ENCODE measurements around the gene ADGRG7.
"Not testable (repeated sequence)": the region's sequence is repeated elsewhere in the genome, so short reads cannot be mapped to it uniquely, and the experiment has no call there.

ADGRG7 gene, protein sequence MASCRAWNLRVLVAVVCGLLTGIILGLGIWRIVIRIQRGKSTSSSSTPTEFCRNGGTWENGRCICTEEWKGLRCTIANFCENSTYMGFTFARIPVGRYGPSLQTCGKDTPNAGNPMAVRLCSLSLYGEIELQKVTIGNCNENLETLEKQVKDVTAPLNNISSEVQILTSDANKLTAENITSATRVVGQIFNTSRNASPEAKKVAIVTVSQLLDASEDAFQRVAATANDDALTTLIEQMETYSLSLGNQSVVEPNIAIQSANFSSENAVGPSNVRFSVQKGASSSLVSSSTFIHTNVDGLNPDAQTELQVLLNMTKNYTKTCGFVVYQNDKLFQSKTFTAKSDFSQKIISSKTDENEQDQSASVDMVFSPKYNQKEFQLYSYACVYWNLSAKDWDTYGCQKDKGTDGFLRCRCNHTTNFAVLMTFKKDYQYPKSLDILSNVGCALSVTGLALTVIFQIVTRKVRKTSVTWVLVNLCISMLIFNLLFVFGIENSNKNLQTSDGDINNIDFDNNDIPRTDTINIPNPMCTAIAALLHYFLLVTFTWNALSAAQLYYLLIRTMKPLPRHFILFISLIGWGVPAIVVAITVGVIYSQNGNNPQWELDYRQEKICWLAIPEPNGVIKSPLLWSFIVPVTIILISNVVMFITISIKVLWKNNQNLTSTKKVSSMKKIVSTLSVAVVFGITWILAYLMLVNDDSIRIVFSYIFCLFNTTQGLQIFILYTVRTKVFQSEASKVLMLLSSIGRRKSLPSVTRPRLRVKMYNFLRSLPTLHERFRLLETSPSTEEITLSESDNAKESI

DNA sequence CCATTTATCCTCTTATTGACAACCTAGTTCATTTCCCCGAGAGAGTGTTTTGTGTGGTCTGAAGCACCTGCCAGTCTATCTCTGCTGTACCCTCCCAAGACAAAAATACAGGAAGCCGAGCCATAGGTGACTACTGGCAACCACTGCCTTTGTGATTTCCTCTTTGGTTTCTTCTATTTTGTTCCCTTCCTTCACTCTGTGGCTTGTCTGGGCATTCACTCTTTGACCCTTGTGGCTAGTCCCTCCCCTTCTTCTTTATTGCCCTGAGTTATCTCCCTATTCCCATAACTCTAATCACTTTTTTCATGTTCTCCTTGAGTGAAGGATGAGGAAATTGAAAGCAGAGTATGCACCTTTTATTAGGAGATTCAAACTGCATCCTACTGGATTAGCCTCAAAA, at the start of gene ADGRG7:
TSS of gene ADGRG7 (plus strand) at position 297 of the 400 bp plus-strand sequence. CDS start 256 bp downstream, outside the sequence.
- no peak for DNase-seq

DNA sequence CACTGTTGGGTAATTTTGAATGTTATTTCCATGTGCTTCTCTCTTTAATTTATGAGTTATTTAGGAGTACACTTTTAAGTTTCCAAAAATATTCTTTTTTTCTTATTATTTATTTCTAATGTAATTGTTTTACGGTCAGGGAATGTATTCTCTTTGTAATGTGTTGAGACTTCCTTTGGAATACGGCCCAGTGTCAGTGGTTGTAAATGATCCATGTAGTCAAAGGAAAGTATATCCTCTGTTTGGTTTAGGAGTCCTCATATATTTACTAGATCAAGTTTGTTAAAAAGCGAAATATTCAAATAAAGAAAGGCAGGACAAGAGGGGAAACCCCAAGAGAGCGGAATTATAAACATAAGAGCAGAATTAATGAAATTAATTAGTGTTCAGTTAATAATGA, 49.0 kb upstream of the ADGRG7 start:
- no peak for DNase-seq

DNA sequence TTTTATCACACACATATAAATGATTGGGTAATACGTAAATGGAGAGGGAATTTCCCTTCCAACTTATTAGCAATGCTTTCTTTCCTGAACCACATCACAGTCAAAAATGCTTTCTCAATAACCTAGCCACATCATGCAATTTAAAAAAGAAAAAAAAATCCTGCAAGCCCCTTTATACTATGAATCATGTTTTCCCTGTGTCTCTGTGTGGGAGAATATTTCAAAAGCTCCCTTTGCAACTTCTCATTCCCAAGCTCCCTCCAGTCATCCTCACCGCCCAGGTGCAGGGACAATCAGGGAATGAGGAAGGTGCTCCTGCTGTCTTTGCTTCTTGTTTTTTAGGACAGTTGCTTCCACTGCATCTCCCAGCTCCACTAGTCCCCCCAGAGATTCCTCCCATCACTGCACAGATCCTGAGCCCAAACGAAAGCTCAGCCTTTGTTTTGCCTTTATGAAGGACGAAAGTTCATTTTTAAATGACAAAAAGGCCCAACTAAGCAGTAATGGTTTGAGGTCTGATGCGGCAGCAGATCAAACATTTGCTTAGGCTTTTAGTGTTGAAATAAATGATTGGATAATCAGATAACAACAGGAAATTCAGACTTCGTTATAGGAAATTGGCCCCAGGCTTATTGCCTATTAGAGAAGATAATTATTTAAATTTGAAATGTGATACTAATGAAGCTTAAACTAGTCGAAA, 47.8 kb upstream of the ADGRG7 start:
- no peak for DNase-seq

DNA sequence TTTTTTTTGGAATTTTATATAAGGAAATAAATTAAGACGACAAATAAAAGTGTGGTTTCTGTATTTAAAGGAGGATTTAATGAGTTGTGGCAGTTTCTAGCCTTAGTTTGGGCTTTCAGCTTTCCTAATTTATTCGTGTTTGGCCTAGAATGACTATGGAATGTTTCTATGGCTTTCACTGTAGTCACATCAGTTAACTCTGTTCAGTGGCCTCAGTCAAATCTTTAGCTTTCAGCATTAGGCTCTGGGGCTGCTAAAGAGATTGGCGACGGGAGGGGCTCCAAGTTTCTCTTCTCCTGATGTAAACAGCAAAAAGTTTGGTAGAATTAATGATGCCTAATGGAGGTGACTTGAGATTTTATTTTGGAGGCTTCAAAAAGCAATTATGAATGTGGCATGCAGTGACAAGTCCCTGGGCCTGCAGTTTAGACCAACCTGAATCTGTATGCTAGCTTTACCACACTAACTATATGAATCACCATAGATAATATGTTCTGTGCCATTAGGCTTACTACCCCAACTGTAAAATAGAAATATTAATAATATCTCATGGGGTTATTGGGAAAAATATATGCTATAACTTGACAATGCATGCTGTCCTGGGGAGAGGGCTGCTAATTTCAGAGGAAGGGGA, 47.1 kb upstream of the ADGRG7 start:
- no peak for DNase-seq

DNA sequence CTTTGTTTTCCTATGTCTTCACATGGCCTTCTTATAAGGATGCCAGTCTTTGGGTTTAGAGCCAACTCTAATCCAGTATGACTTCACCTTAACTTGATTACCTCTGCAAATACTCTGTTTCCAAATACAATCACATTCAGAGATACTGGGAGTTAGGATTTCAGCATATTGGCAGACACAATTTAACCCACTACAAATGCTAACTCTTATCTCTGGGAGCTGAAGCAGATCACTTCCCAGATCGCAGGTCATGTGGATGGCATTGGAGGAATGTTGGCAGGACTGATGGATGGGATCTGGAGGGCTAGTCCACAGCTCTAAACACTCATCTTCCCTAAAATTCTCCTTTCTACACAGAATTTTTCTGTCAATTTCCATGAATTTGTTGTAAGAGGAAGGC, 46.2 kb upstream of the ADGRG7 start:
- DNase-seq = no peak

DNA sequence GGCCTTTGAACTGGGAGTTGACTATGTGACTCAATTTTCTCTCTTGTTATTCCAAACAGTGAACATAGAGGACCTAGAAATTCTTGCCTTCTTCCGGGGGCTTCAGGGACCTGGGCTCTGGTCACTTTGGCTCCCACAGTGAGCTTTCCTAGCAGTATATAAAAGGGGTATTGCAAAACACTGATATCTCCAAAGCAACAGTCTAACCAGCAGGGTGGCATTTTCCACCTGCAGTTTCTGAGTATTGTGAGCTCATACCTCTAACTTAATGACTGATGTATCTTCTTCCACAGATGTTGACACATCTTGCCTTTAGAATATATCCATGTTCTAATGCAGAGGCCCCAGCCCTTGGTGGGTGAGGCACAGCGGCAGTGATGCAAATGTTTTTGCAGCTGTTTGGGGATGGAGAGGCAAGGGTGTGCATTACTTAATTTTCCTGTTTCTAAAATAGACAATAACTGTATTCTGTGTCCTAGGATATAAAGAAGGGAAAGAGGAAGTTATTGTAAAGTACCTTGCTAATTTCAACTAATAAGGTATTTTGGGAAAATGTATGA, 45.7 kb upstream of the ADGRG7 start:
- no peak for DNase-seq

DNA sequence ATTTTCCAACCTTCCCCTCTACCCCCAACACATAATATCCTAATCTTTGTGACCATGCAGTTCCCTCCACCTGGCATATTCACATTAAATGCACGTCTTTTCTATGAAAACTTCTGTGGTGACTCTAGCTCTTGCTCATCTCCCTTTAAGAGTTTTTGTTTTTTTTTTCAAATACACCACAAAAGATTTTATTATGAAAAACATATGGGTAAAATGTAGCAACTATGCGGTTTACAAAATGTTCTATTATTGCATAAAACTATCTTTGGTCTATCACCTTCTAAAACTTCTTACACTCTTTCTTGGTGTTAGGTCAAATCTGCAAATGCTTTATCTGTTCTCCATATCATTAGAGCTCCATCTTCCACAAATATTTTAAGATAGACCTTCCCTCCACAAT, 38.6 kb upstream of the ADGRG7 start:
- no peak for DNase-seq

DNA sequence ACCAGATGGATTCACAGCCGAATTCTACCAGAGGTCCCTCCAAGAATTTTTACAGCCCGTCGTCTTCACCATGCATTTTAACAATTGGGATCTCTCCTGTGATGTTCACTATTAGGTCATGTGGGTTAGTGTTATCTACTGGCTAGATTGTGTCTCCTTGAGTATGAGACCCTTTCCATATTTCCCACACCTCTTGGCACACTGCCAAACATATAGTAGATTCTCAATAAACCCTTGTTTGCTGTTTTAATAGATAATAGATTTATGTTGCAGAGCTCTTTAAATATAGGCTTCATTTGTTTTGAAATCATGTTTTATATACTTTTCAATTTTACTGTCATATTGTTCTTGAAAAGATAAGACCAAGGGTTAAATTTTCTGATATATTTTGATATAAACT, 34.9 kb upstream of the ADGRG7 start:
- DNase-seq = no peak

DNA sequence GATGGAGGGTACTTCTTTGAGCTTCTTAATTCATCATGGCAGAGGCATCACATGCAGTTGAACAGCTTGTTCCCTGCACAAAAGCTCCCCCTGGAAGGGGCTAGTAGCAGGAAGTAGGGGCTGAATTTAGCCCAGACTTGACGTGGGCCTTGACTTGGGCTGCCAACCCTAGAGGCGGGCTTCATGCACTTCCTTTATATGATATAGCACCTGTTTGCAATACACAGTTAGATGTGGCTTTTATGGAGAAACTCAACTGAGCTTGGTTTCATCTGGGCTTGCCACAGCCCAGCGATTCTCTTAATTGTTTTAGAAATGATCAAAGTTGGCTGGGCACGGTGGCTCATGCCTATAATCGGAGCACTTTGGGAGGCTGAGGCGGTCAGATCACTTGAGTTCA, 33.7 kb upstream of the ADGRG7 start:
- no peak for DNase-seq

DNA sequence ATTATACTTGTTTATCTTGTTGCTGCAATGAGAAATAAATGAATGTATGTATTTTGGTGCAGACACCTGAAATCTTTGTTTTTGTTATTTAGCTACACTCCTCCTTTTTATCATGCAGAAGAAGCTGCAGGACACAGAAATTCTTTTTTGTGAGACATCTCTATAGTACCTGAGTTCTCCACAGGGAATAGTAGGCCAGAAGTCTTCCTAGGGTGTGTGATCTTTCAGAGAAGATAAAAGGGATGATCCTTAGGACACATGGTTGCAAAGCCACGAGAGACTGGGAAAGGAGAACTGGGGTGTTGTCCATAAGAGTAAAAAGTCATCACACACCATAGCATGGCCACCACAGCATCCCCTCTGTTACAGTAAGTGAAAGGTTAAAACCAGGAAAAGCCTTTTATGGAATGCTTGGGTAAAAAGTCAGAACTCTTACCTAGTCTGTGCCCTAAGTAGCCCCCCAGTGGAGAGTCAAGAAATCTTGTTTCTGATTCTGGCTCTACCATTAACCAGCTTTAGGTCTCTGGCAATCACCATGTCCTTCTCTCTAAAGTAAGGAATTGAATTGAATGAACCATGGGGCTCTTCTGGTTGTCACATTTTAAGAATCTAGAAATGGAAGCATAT, 31.9 kb upstream of the ADGRG7 start:
- no peak for DNase-seq

DNA sequence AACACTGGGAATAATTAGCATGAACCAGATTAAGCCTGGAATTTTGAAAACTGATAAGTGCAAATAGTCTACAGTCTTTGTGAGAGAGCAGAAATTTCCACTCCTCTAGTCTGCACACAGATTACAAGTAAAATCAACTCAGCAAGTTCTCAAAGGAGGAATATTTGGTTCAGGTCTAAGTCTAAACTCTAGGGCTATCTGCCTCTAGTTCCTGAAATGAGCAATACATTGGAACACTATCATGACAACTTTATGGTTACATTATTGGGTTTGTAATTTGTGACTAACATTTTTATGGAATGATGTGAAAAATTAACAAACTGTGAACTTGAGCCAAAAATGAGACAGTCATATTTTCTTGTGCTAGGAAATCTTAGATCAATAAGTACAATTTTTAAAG, 30.8 kb upstream of the ADGRG7 start:
- DNase-seq = no peak

DNA sequence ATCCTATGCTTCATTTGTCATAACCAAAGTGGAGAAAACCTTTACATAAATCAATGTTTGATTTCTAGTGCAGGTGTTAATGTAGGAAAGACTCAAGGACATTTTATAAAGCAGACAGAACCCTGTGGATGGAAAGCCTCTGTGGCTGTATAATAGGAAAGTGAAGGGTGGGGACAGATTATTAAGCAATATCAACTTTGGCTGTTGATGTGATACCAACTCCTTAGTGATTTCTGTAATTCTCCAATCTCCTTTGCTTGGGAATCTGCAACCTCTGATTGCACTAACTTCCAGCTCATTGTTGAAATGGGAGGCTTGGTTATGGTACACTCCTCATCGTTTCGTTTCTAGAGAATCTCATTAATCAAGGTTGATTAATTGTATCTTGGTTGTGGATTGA, 29.3 kb upstream of the ADGRG7 start:
- DNase-seq = no peak

DNA sequence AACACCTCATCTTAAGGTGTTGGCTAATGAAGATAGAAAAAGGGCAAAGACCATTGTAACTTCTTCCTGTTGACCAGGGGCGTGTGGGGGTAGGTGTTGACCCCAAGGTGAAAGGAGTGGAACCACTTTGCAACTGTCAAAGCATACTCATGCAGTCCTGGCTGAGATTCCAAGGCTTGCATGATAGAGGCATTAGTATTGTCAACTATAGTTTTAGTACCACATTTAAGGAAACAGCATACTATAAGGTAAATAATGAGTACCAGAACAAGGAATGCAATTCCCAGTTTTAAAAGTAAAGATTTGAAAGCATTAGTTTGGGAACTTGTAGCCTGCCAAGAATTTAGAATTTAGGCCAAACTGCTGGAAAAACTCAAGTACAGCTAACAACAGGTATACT, 27.8 kb upstream of the ADGRG7 start:
- no peak for DNase-seq

DNA sequence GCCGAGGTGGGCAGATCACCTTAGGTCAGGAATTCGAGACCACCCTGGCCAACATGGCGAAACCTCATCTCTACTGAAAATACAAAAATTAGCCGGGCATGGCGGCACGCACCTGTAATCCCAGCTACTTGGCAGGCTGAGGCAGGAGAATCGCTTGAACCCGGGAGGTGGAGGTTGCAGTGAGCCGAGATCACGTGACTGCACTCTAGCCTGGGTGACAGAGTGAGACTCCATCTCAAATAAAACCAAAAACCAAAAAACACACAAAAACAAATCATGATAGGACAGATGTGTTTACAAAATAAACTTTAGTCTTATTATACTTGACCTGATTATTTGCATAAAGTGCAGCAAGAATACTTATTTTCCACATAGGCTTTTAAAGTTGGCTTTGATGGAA, 27.2 kb upstream of the ADGRG7 start:
- not testable (repeated sequence) for DNase-seq

DNA sequence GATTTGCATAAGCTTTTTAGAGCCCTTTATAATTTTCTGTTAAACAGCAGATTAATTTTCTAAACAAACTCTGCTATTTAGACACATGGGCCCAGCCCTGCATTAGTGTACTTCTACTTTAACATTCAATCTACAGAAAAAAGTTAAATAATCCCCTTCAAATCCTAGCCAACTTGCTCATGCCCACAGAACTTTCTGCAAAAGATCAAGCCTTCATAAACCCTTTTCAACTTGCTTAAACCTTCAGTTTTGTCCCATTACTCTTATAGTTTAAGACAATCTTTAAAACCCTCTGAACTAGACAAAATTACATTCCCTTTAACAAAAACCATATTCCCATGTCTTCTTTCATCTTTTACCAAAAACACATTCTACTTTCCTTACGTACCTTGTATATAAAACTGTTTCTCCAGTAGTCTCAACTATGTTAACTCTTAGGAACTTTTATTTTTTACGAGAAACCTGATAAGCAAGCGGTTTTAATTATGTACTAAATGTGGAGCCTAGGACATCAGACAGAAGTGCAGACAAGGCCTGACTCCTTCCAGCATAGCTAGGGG, 25.2 kb upstream of the ADGRG7 start:
- no peak for DNase-seq

DNA sequence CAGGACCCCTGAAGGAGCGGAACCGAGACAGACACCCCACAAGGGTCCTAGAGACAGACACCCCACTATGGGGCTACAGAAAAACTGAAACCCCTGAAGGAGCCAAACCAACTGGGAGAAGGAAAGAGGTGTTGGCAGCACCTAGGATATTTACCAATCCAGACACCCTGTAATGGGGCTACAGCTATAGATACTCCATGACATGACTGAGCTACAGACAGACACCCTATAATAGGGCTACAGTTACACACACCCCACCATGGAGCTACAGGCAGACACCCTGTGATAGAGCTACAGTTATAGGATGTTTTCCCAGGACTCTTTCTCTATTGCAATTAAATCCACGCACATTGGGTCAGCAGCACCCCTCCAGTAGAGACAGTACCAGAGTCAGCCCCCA, 22.6 kb upstream of the ADGRG7 start:
- no peak for DNase-seq

DNA sequence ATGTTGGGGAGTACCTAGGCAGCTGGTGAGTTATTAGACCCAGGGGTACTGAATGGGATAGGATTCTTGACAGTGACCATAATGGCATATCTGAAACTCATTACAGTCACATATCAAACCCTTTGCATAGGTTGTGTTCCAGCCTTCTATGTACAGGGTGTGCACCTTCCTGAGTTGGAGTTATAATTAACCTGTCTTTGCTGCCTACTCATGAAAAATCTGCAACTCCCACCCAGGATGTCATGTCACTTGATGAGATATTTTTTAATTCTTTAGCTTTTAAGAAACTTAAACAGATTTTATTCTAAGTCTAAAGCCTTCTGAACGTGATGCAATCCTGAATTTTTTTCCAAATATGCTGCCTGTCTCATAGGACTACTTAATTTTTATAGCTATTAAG, 21.1 kb upstream of the ADGRG7 start:
- DNase-seq = no peak

DNA sequence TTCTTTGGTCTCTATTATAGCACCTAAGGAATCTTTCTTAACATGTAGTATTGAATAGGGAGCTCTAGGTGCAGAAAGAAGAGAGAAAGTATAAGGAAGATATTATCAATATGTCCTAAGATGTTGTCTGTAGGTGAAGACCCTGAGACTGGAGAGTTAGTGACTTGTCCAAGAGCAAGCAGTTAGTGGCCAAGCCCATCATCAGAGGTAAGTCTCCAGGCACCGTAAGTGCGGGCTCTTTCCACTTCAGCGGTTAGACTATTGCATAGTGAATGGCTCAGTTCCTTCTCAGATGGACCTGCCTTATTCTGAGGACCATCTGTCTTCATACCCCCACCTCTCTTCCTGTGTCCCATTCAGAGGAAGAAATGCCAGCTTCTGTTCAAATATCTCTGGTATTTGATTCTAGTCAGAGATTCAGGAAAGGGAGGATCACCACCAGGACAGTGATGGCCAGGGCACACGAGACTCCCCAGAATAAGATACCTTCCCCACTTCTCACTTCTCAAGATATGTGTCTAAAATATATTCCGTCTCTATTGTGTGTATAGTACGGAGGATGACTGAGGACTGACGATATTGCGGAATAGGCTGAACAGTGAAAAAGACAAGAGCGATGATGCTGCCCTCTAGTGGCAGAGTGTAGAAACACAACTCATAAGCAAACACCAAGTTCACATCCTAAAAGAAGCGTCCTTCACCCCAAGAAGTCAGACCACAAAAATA, 19.1 kb upstream of the ADGRG7 start:
- DNase-seq = peak; percentile 10 to 13

DNA sequence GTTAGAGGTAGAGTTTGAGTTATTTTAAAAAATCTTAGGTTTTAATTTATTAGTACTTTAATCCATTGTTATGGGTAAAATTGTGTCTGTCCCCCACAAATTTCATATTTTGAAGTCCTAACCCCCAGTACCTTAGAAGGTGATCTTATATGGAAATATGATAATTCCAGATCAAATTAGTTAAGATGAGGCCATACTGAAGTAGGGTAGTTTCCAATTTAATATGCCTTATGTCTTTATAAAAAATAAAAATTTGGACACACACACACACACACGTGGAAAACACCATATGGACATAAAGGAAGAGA, 18.6 kb upstream of the ADGRG7 start:
- DNase-seq = no peak

DNA sequence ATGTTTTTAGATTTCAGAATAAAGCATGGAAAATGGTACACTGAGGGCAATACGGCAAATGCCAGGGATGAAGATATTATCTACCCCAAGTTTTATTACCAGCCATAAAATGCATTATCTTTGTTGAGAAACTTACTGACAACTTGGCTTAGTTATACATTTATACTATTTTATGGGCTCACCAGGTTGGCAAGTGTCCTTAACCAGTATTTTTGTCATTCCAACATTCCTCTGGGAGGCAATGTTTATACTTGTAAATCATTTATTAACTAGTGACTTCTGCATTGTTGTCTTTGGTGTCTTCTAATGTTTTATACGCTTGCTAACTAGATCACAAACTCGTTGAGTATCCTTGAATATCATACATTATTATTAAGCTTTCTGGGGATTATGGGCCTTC, 18.0 kb upstream of the ADGRG7 start:
- no peak for DNase-seq
